Measurements from ENCODE around the gene HNRNPK. TPM values are rescaled to one million over a fixed set of nuclear protein-coding genes. Genes with fewer than 3 reads are reported as not detected.
A peak's percentile ranks its signal among the peaks of the same experiment; 100 is the strongest.

The HNRNPK gene
- total RNA-seq, 3 donors from 2014 or later = 462 to 657 (median 527) TPM

DNA sequence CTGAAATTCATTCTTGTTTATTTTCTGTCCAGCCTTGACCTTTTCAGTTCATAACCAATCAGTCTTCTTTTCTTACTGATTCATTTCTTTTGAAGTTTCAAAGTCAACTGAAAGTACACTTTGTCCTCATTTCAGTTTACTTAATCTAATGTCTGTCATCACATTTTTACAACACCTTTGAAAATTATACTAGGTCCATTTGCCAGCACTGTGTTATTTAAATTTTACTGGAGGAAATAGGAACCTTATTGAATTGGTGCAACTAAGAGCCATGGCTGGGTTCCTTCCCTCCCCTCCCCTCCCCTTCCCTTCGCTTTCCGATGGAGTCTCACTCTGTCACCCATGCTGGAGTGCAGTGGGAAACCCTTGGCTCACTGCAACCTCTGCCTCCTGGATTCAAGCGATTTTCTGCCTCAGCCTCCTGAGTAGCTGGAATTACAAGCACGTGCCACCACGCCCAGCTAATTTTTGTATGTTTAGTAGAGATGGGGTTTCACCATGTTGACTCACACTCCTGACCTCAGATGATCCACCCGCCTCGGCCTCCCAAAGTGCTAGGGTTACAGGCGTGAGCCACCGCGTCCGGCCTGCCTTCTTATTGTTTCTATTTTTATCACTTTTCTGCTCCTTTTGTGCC lies 6.9 kb upstream of the HNRNPK start:
- Histone ChIP-seq H3K36me3 (no peaks in the 10 kb centered on the region), H3K4me1 (no peaks in the 10 kb centered on the region)

DNA sequence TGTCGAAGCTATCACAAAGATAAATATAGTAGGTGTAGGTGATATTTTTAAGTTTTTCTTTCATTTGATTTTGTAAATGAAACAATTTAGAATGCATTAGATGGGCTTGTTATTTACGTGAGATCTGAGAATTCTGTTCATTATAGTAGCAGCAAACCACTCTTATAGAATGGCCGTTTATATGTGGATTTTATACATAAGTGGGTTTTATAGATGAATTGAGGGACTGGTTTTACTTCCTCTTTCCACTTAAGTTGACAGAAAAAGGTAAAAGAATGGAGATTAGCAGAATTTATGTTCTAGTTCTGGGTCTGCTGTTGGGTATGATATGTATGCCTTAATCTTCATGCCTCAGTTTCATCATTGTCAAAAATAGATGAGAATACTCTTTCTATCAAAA lies 6.2 kb upstream of the HNRNPK start:
- H3K9me3 ChIP-seq = no peaks in the 10 kb centered on the region
- H3K4me1 ChIP-seq = no peaks in the 10 kb centered on the region
- no peak for DNase-seq (ENCODE audit: low spot score in 2 of 2)
- H3K27me3 ChIP-seq = no peaks in the 10 kb centered on the region
- no peak for TF ChIP-seq POLR2A (IDR thresholded peaks at IDR 0.05)
- no peak for TF ChIP-seq POLR2AphosphoS5 (IDR thresholded peaks at IDR 0.05)
- TF ChIP-seq, protein P1, sequence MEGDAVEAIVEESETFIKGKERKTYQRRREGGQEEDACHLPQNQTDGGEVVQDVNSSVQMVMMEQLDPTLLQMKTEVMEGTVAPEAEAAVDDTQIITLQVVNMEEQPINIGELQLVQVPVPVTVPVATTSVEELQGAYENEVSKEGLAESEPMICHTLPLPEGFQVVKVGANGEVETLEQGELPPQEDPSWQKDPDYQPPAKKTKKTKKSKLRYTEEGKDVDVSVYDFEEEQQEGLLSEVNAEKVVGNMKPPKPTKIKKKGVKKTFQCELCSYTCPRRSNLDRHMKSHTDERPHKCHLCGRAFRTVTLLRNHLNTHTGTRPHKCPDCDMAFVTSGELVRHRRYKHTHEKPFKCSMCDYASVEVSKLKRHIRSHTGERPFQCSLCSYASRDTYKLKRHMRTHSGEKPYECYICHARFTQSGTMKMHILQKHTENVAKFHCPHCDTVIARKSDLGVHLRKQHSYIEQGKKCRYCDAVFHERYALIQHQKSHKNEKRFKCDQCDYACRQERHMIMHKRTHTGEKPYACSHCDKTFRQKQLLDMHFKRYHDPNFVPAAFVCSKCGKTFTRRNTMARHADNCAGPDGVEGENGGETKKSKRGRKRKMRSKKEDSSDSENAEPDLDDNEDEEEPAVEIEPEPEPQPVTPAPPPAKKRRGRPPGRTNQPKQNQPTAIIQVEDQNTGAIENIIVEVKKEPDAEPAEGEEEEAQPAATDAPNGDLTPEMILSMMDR (IDR thresholded peaks at IDR 0.05) = no peak
- H3K27ac ChIP-seq = no peak overlapping the region
- intact Hi-C loops (cut with DNase I; ENCODE audit: low total_unique reads) = no loop called here
- no peak overlapping the region for H3K4me3 ChIP-seq
- H3K36me3 ChIP-seq = no peaks in the 10 kb centered on the region

More for the DNA sequence above, 6.9 kb upstream of the HNRNPK start:
- intact Hi-C loops (cut with DNase I; ENCODE audit: low total_unique reads) = no loop called here
- no peaks in the 10 kb centered on the region for H3K27me3 ChIP-seq
- H3K9me3 ChIP-seq = no peaks in the 10 kb centered on the region
- TF ChIP-seq POLR2A (IDR thresholded peaks at IDR 0.05) (no peak), POLR2AphosphoS5 (IDR thresholded peaks at IDR 0.05) (no peak)
- TF ChIP-seq, protein P1 (IDR thresholded peaks at IDR 0.05) = no peak
- no peak overlapping the region for H3K27ac ChIP-seq
- no peak for DNase-seq (ENCODE audit: low spot score in 2 of 2)
- no peak overlapping the region for H3K4me3 ChIP-seq

DNA sequence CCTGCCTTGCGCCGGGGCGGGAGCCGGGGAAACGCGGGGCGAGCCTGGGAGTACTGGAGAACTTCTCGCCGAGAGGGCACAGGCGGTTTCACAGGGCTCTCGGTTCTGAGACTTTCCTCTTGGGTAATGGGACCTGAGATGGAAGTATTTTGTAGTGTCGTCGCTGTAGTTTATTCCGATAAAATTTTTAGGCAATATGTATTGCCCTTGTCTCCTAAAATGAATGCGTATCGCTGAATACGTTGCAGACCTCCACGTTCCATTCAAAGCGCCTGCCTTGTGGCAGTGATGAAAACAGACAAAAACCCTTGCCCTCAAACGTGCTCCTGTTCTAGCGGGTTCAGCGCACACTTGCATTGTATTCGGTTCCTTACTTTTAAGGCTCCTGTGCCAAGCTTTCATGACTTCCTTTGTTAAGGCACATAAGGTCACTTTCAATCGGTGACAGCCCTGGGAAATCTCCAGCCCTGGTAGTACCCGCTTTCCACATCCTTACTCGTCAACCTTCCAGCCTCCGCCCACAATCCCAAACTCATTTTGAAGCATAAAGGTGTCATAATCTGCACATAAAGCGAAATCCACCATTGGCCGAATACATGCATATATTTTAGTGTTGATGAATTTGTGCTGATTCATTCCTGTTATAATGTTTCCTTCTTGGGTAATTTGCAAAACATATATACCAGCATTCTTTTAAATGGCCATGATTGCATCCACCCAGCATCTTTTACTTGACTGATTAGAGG lies 1.3 kb upstream of the HNRNPK start:
- H3K9me3 ChIP-seq = no peaks in the 10 kb centered on the region
- peak overlapping the region; percentile 100 for H3K27ac ChIP-seq
- peaks cover 0 to 10% of the 10 kb centered on the region in 2 donors for H3K4me1 ChIP-seq
- H3K36me3 ChIP-seq = peaks cover 3% of the 10 kb centered on the region
- H3K4me3 ChIP-seq = peak overlapping the region; percentile 93 to 95 (median 95)
- H3K27me3 ChIP-seq = no peaks in the 10 kb centered on the region
- TF ChIP-seq POLR2A (IDR thresholded peaks at IDR 0.05) (no peak), POLR2AphosphoS5 (IDR thresholded peaks at IDR 0.05) (no peak)
- TF ChIP-seq, protein P1 (IDR thresholded peaks at IDR 0.05) = no peak
- intact Hi-C loops (cut with DNase I; ENCODE audit: low total_unique reads) = no loop called here
- no peak for DNase-seq (ENCODE audit: low spot score in 2 of 2)

DNA sequence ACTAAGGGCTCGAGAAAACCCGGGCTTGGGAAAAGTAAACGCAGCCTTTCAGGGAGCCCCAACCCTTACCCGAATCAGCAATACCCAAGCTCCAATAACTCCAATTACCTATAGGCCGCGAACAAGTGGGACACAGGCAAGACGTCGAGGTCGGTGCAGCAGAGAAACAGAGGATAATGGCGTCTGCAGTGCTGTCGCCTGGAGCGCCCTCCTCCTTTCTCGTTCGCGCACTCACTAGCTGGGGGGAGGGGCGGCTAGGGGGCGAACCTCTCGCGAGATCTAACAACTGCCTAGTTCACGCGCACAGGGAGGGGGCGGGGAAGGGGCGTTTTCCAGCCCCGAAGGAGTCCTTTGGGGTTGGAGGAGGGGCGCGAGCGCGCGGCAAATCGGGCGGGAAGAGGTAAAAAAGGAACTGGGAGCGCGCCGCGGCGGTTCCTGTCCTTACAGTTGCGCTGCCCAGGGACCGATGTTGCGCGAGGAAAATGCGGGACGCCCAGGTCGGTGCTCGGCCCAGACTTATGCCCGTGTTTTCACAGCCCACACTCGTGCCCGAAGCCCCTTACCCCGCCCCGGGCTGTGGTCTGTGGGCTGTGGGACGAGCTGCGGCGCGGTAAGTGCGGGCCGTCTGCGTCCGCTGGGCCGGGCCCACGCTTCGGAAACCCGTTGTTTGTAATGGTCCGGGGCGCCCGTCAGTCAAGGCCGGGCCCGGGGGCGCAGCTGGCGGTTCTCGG lies 545 bp upstream of the HNRNPK start, which contains the start of gene RMI1:
RMI1 (plus strand) TSS at position 411 of the 731 bp plus-strand sequence. CDS start 20,182 bp downstream, outside the sequence.
- no peaks in the 10 kb centered on the region for H3K9me3 ChIP-seq
- no peaks in the 10 kb centered on the region for H3K27me3 ChIP-seq
- H3K36me3 ChIP-seq = peaks cover 6% of the 10 kb centered on the region
- peak; percentile 98 to 99 for DNase-seq (ENCODE audit: low spot score in 2 of 2)
- TF ChIP-seq POLR2AphosphoS5 (IDR thresholded peaks at IDR 0.05) = peak; percentile 90 to 99 (median 99)
- TF ChIP-seq, protein P1 (IDR thresholded peaks at IDR 0.05) = peak; percentile 6 to 22 (median 16)
- TF ChIP-seq POLR2A (IDR thresholded peaks at IDR 0.05) = peak; percentile 97
- H3K4me1 ChIP-seq = peaks cover 0 to 13% of the 10 kb centered on the region in 2 donors
- peak within 1 kb of the TSS; percentile 93 to 95 (median 95) for H3K4me3 ChIP-seq
- intact Hi-C loops (cut with DNase I; ENCODE audit: low total_unique reads) = no loop called here
- peak within 1 kb of the TSS; percentile 100 for H3K27ac ChIP-seq
